HepG2 (cell line): ENCODE results near the gene ANKRD2. TPM values are rescaled to one million over a fixed set of nuclear protein-coding genes. Genes with fewer than 3 reads are reported as not detected.

ENCODE experiments used
- AHR ChIP-seq: IDR thresholded peaks from 2 replicates; pipeline ENCODE4 v1.6.1; 2018; ENCODE audit warnings: missing genetic modification reagents, missing compliant biosample characterization
- ARNTL ChIP-seq: sonication (generic); formaldehyde crosslinking; IDR thresholded peaks from 2 replicates; pipeline ENCODE4 v1.4.0; 2020; ENCODE audit warnings: mild to moderate bottlenecking, missing genetic modification reagents
- ATF7-NPFF ChIP-seq: sonication (generic); formaldehyde crosslinking; IDR thresholded peaks from 2 replicates; pipeline ENCODE4 v1.8.1; 2023; ENCODE audit warnings: mild to moderate bottlenecking, low read depth, missing genetic modification reagents, moderate library complexity
- CENPX ChIP-seq: sonication (generic); formaldehyde crosslinking; IDR thresholded peaks from 2 replicates; pipeline ENCODE4 v1.9.0; 2021; ENCODE audit warnings: mild to moderate bottlenecking, missing genetic modification reagents, moderate library complexity
- FOXC1 ChIP-seq: sonication (generic); formaldehyde crosslinking; IDR thresholded peaks from 2 replicates; pipeline ENCODE4 v1.8.0; 2022; ENCODE audit warnings: mild to moderate bottlenecking, missing genetic modification reagents, borderline replicate concordance
- HHEX ChIP-seq: IDR thresholded peaks from 2 replicates; pipeline ENCODE4 v1.6.1; 2016; ENCODE audit warnings: control low read depth
- KAT8 ChIP-seq: IDR thresholded peaks from 2 replicates; pipeline ENCODE4 v1.6.1; 2016; ENCODE audit warnings: missing genetic modification reagents, missing compliant biosample characterization
- MYC ChIP-seq: sonication (generic); formaldehyde crosslinking; IDR thresholded peaks from 2 replicates; pipeline ENCODE4 v1.9.0; 2021; ENCODE audit warnings: missing genetic modification reagents, borderline replicate concordance
- PRMT3 ChIP-seq: sonication (generic); formaldehyde crosslinking; IDR thresholded peaks from 2 replicates; pipeline ENCODE4 v1.8.1; 2022; ENCODE audit warnings: low read depth, mild to moderate bottlenecking, moderate library complexity, missing genetic modification reagents, borderline replicate concordance
- RNF2 ChIP-seq: fragments of 450-650 bp; conservative IDR thresholded peaks from 2 replicates; pipeline ENCODE4 v1.6.1; 2016; ENCODE audit warnings: low read depth
- SAP130 ChIP-seq: IDR thresholded peaks from 2 replicates; pipeline ENCODE4 v1.6.1; 2016; ENCODE audit warnings: low read depth
- SP5 ChIP-seq: IDR thresholded peaks from 2 replicates; pipeline ENCODE4 v1.6.1; 2016; ENCODE audit warnings: low read depth, borderline replicate concordance
- TBP ChIP-seq: sonication (generic); formaldehyde crosslinking; IDR thresholded peaks from 2 replicates; pipeline ENCODE4 v1.5.0; 2020; ENCODE audit warnings: missing genetic modification reagents
- ZFX ChIP-seq: sonication (generic); formaldehyde crosslinking; IDR thresholded peaks from 2 replicates; pipeline ENCODE4 v1.4.0; 2020; ENCODE audit warnings: mild to moderate bottlenecking, low read depth, missing genetic modification reagents, moderate library complexity
- ZNF17 ChIP-seq: sonication (generic); formaldehyde crosslinking; IDR thresholded peaks from 2 replicates; pipeline ENCODE4 v1.5.0; 2020; ENCODE audit warnings: mild to moderate bottlenecking, missing genetic modification reagents
- ZNF333 ChIP-seq: sonication (generic); formaldehyde crosslinking; IDR thresholded peaks from 2 replicates; pipeline ENCODE4 v1.4.0; 2020; ENCODE audit warnings: mild to moderate bottlenecking, missing genetic modification reagents, borderline replicate concordance
- ZNF556 ChIP-seq: sonication (generic); formaldehyde crosslinking; IDR thresholded peaks from 2 replicates; pipeline ENCODE4 v1.4.0; 2020; ENCODE audit warnings: mild to moderate bottlenecking, missing genetic modification reagents, borderline replicate concordance
- ZNF567 ChIP-seq: sonication (generic); formaldehyde crosslinking; IDR thresholded peaks from 2 replicates; pipeline ENCODE4 v1.8.1; 2023; ENCODE audit warnings: mild to moderate bottlenecking, missing genetic modification reagents, borderline replicate concordance
- ZNF614 ChIP-seq: IDR thresholded peaks from 2 replicates; pipeline ENCODE4 v1.6.1; 2018; ENCODE audit warnings: missing biosample characterization, missing genetic modification reagents, inconsistent platforms, borderline replicate concordance
- ZNF749 ChIP-seq: sonication (generic); formaldehyde crosslinking; IDR thresholded peaks from 2 replicates; pipeline ENCODE4 v1.8.0; 2022; ENCODE audit warnings: mild to moderate bottlenecking, missing genetic modification reagents, moderate library complexity, borderline replicate concordance
- polyA plus RNA-seq, 8 experiments: library from polyadenylated mRNA; depleted of rRNA in 3 of 8; stranded (reverse) in 7 of 8; unstranded in 1 of 8; fragments of >200 nt; fragmentation: Illumina TruSeq in 4 of 8; extraction: Trizol in 4 of 8; gene quantifications; 2 replicates each; pipeline versions ENCODE4 v1.2.1 to v1.2.3, GENCODE V29; 2011 to 2016; ENCODE audit warnings: low read depth in 4 of 8, missing spikeins in 1 of 8, mixed read lengths in 1 of 8; ENCODE audit not compliant: insufficient read depth in 1 of 8
- total RNA-seq, 5 experiments: library from RNA; depleted of rRNA; stranded (reverse); fragments of >200 nt; fragmentation: Illumina TruSeq; extraction: Trizol; gene quantifications; 2 replicates each; pipeline ENCODE4 v1.2.3, GENCODE V29; 2016; ENCODE audit warnings: low read depth in 1 of 5
- TF ChIP-seq, protein P1 (sequence below): sonication (generic); formaldehyde crosslinking; IDR thresholded peaks from 2 replicates; pipeline ENCODE4 v1.9.0; 2021; ENCODE audit warnings: missing genetic modification reagents, borderline replicate concordance
- TF ChIP-seq, protein P2 (sequence below): sonication (generic); formaldehyde crosslinking; IDR thresholded peaks from 2 replicates; pipeline ENCODE4 v1.4.0; 2020; ENCODE audit warnings: mild to moderate bottlenecking, missing genetic modification reagents
- TF ChIP-seq, protein P3 (sequence below): sonication (generic); formaldehyde crosslinking; IDR thresholded peaks from 2 replicates; pipeline ENCODE4 v1.8.0; 2022; ENCODE audit warnings: mild to moderate bottlenecking, missing genetic modification reagents, moderate library complexity
- TF ChIP-seq, protein P4 (sequence below): sonication (generic); formaldehyde crosslinking; IDR thresholded peaks from 2 replicates; pipeline ENCODE4 v1.8.1; 2023; ENCODE audit warnings: mild to moderate bottlenecking, missing genetic modification reagents

ANKRD2 gene
- total and polyA plus RNA-seq, 2 of the 13 experiments (the other 11 are each of a cell fraction or from before 2014, with no cell fraction given) = not detected

DNA sequence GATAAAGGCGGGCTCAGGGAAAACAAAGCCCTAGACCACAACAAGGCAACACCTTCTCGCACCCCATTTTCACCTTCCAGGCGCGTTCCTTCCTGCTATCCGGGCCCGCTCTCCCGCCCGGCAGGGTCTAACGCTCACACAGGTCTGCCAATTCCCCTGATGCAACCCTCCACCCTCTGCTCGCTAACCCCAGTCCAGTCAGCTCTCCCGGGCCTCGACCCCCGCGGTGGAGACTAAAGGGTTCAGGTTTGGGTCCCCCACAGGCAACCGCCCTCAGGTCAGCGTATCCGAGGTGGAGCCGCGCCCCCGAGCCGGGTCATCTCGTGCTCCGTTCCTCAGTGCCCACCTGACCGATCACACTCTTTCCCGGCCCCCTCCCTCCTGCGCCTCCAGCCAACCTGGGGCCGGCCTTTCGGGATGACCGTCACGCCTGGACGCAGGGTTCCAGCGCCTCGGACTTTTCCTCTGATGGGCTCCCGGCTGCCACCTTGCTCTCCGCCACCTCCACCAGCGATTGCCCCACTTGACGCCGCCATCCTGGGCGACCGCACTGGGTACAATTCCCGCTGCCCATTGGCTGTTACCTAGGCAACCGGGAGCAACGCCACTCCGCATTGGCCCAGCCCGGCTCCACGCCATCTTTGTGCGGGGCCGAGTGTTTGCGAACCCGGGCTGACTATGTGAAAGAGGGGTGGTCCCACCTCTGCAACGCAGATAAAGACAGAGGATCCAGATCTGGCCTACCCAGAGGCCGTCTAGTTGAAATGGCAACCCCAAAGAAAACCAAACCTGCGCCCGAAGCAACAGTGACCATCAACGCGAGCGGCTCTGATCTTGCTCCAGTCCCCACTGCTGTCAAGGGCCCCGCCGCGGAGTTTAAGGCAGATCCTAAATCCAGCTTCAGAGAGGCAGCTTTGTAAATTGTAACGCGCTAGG lies 60.6 kb downstream of the ANKRD2 start, which contains the start of gene MORN4 (continued):
- no peak for TF ChIP-seq SP5 (CRISPR knock-in tag)
- peak; percentile 88 for TF ChIP-seq SAP130 (CRISPR knock-in tag)
- TF ChIP-seq, protein P1, sequence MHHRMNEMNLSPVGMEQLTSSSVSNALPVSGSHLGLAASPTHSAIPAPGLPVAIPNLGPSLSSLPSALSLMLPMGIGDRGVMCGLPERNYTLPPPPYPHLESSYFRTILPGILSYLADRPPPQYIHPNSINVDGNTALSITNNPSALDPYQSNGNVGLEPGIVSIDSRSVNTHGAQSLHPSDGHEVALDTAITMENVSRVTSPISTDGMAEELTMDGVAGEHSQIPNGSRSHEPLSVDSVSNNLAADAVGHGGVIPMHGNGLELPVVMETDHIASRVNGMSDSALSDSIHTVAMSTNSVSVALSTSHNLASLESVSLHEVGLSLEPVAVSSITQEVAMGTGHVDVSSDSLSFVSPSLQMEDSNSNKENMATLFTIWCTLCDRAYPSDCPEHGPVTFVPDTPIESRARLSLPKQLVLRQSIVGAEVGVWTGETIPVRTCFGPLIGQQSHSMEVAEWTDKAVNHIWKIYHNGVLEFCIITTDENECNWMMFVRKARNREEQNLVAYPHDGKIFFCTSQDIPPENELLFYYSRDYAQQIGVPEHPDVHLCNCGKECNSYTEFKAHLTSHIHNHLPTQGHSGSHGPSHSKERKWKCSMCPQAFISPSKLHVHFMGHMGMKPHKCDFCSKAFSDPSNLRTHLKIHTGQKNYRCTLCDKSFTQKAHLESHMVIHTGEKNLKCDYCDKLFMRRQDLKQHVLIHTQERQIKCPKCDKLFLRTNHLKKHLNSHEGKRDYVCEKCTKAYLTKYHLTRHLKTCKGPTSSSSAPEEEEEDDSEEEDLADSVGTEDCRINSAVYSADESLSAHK (CRISPR knock-in tag) = no peak
- no peak for TF ChIP-seq ZNF17 (CRISPR knock-in tag)
- TF ChIP-seq KAT8 = peak; percentile 81
- no peak for TF ChIP-seq HHEX (CRISPR knock-in tag)
- TF ChIP-seq ARNTL = no peak
- TF ChIP-seq, protein P2, sequence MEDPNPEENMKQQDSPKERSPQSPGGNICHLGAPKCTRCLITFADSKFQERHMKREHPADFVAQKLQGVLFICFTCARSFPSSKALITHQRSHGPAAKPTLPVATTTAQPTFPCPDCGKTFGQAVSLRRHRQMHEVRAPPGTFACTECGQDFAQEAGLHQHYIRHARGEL (CRISPR knock-in tag) = no peak
- TF ChIP-seq, protein P3, sequence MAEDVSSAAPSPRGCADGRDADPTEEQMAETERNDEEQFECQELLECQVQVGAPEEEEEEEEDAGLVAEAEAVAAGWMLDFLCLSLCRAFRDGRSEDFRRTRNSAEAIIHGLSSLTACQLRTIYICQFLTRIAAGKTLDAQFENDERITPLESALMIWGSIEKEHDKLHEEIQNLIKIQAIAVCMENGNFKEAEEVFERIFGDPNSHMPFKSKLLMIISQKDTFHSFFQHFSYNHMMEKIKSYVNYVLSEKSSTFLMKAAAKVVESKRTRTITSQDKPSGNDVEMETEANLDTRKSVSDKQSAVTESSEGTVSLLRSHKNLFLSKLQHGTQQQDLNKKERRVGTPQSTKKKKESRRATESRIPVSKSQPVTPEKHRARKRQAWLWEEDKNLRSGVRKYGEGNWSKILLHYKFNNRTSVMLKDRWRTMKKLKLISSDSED (CRISPR knock-in tag) = no peak
- no peak for TF ChIP-seq ZNF749 (CRISPR knock-in tag)
- 0 out of 2 replicates have a peak, but pooled peaks have one; percentile 23 for TF ChIP-seq ZNF567 (CRISPR knock-in tag)
- no peak for TF ChIP-seq CENPX (CRISPR knock-in tag)
- no peak for TF ChIP-seq RNF2
- TF ChIP-seq TBP = no peak
- TF ChIP-seq ZFX (CRISPR knock-in tag) = peak; percentile 80
- no peak; the same call in 1 of the 2 replicates for TF ChIP-seq ZNF556 (CRISPR knock-in tag)
- no peak for TF ChIP-seq AHR
- TF ChIP-seq, protein P4, sequence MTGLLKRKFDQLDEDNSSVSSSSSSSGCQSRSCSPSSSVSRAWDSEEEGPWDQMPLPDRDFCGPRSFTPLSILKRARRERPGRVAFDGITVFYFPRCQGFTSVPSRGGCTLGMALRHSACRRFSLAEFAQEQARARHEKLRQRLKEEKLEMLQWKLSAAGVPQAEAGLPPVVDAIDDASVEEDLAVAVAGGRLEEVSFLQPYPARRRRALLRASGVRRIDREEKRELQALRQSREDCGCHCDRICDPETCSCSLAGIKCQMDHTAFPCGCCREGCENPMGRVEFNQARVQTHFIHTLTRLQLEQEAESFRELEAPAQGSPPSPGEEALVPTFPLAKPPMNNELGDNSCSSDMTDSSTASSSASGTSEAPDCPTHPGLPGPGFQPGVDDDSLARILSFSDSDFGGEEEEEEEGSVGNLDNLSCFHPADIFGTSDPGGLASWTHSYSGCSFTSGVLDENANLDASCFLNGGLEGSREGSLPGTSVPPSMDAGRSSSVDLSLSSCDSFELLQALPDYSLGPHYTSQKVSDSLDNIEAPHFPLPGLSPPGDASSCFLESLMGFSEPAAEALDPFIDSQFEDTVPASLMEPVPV (CRISPR knock-in tag) = 0 out of 2 replicates have a peak, but pooled peaks have one; percentile 50
- TF ChIP-seq FOXC1 (CRISPR knock-in tag) = no peak
- TF ChIP-seq ATF7-NPFF = peak; percentile 31; the same call in 1 of the 2 replicates
- no peak for TF ChIP-seq MYC (CRISPR knock-in tag)
- no peak for TF ChIP-seq PRMT3 (CRISPR knock-in tag)
- TF ChIP-seq ZNF614 (CRISPR knock-in tag) = peak; percentile 26; the same call in 1 of the 2 replicates
- TF ChIP-seq ZNF333 (CRISPR knock-in tag) = no peak
